ENCODE data around the gene RANBP1.
A peak's percentile ranks its signal among the peaks of the same experiment; 100 is the strongest.

Gene RANBP1

GRCh38 chr22:20080776-20081654, 34.9 kb upstream of the RANBP1 start:
- H3K9ac ChIP-seq: peak overlapping the region; percentile 85
- H3K27me3 ChIP-seq: no peaks in the 10 kb centered on the region
- H3K4me2 ChIP-seq: peak overlapping the region; percentile 92
- H3K4me3 ChIP-seq: peak overlapping the region; percentile 83
- H3K4me1 ChIP-seq: peaks cover 55% of the 10 kb centered on the region
- H3K36me3 ChIP-seq: peaks cover 34% of the 10 kb centered on the region
- peak overlapping the region; percentile 94 for H3K27ac ChIP-seq
- peaks cover 54% of the 10 kb centered on the region for H4K20me1 ChIP-seq
- no peaks in the 10 kb centered on the region for H3K9me3 ChIP-seq
- no peak for TF ChIP-seq Cebpa-rat (IDR thresholded peaks at IDR 0.05)

- no peaks in the 10 kb centered on the region for H3K27me3 ChIP-seq
- peak overlapping the region; percentile 92 for H3K4me2 ChIP-seq
- H3K36me3 ChIP-seq: peaks cover 57% of the 10 kb centered on the region
- H3K9me3 ChIP-seq: no peaks in the 10 kb centered on the region
- H4K20me1 ChIP-seq: peaks cover 77% of the 10 kb centered on the region
- H3K4me3 ChIP-seq: no peak overlapping the region
- H3K9ac ChIP-seq: peak overlapping the region; percentile 85
- 0 out of 2 replicates have a peak overlapping the region, but pooled peaks have one; percentile 27 for H3K27ac ChIP-seq
- no peak for TF ChIP-seq Cebpa-rat (IDR thresholded peaks at IDR 0.05)
- peaks cover 55% of the 10 kb centered on the region for H3K4me1 ChIP-seq
Observed at GRCh38 chr22:20083157-20083890, 32.6 kb upstream of the RANBP1 start.

GRCh38 chr22:20083891-20084546, 31.9 kb upstream of the RANBP1 start:
- Histone ChIP-seq H3K4me2 (peak overlapping the region; percentile 92), H3K9me3 (no peaks in the 10 kb centered on the region), H3K9ac (peak overlapping the region; percentile 85; the same call in 1 of the 2 replicates), H3K27ac (0 out of 2 replicates have a peak overlapping the region, but pooled peaks have one; percentile 18), H4K20me1 (peaks cover 84% of the 10 kb centered on the region), H3K36me3 (peaks cover 64% of the 10 kb centered on the region), H3K27me3 (no peaks in the 10 kb centered on the region), H3K4me3 (no peak overlapping the region), H3K4me1 (peaks cover 52% of the 10 kb centered on the region)
- TF ChIP-seq Cebpa-rat (IDR thresholded peaks at IDR 0.05): no peak

- H3K9ac ChIP-seq: peak overlapping the region; percentile 21; the same call in 1 of the 2 replicates
- H3K4me2 ChIP-seq: peak overlapping the region; percentile 92
Observed at GRCh38 chr22:20084547-20085413, 31.1 kb upstream of the RANBP1 start.

GRCh38 chr22:20085651-20086050, 30.3 kb upstream of the RANBP1 start:
- Histone ChIP-seq H4K20me1 (peaks cover 100% of the 10 kb centered on the region), H3K9ac (0 out of 2 replicates have a peak overlapping the region, but pooled peaks have one; percentile 21), H3K4me2 (no peak overlapping the region), H3K27ac (0 out of 2 replicates have a peak overlapping the region, but pooled peaks have one; percentile 5), H3K4me3 (no peak overlapping the region), H3K4me1 (peaks cover 46% of the 10 kb centered on the region), H3K27me3 (no peaks in the 10 kb centered on the region), H3K36me3 (peaks cover 80% of the 10 kb centered on the region), H3K9me3 (no peaks in the 10 kb centered on the region)
- TF ChIP-seq Cebpa-rat (IDR thresholded peaks at IDR 0.05): no peak

More at GRCh38 chr22:20084547-20085413, 31.1 kb upstream of the RANBP1 start:
- H3K9me3 ChIP-seq: no peaks in the 10 kb centered on the region
- H3K4me1 ChIP-seq: peaks cover 46% of the 10 kb centered on the region
- 0 out of 2 replicates have a peak overlapping the region, but pooled peaks have one; percentile 5 for H3K27ac ChIP-seq
- no peaks in the 10 kb centered on the region for H3K27me3 ChIP-seq
- H3K36me3 ChIP-seq: peaks cover 71% of the 10 kb centered on the region
- TF ChIP-seq Cebpa-rat (IDR thresholded peaks at IDR 0.05): no peak
- no peak overlapping the region for H3K4me3 ChIP-seq
- peaks cover 92% of the 10 kb centered on the region for H4K20me1 ChIP-seq

- no peak overlapping the region for H3K4me3 ChIP-seq
- H3K36me3 ChIP-seq: peaks cover 85% of the 10 kb centered on the region
- no peak overlapping the region for H3K4me2 ChIP-seq
- H4K20me1 ChIP-seq: peaks cover 100% of the 10 kb centered on the region
- H3K9ac ChIP-seq: no peak overlapping the region
- peaks cover 41% of the 10 kb centered on the region for H3K4me1 ChIP-seq
- no peak for TF ChIP-seq Cebpa-rat (IDR thresholded peaks at IDR 0.05)
- H3K27ac ChIP-seq: no peak overlapping the region
- no peaks in the 10 kb centered on the region for H3K27me3 ChIP-seq
- no peaks in the 10 kb centered on the region for H3K9me3 ChIP-seq
Observed at GRCh38 chr22:20086101-20086599, 29.8 kb upstream of the RANBP1 start.

- Histone ChIP-seq H3K36me3 (peaks cover 91% of the 10 kb centered on the region), H3K27ac (no peak overlapping the region), H3K9me3 (no peaks in the 10 kb centered on the region), H4K20me1 (peaks cover 100% of the 10 kb centered on the region), H3K4me1 (peaks cover 34% of the 10 kb centered on the region), H3K4me3 (no peak overlapping the region), H3K9ac (no peak overlapping the region), H3K27me3 (no peaks in the 10 kb centered on the region), H3K4me2 (no peak overlapping the region)
- no peak for TF ChIP-seq Cebpa-rat (IDR thresholded peaks at IDR 0.05)
Observed at GRCh38 chr22:20086763-20087162, 29.1 kb upstream of the RANBP1 start.

- Histone ChIP-seq H3K9me3 (no peaks in the 10 kb centered on the region), H3K4me2 (no peak overlapping the region), H3K4me3 (no peak overlapping the region), H4K20me1 (peaks cover 100% of the 10 kb centered on the region), H3K36me3 (peaks cover 96% of the 10 kb centered on the region), H3K27ac (no peak overlapping the region), H3K27me3 (no peaks in the 10 kb centered on the region), H3K9ac (no peak overlapping the region), H3K4me1 (peaks cover 28% of the 10 kb centered on the region)
- TF ChIP-seq Cebpa-rat (IDR thresholded peaks at IDR 0.05): no peak
Observed at GRCh38 chr22:20087319-20088262, 28.3 kb upstream of the RANBP1 start.

Measured in BLaER1 (cell line).